ENCODE results near the gene MAPK9. TPM values are rescaled to one million over a fixed set of nuclear protein-coding genes. Genes with fewer than 3 reads are reported as not detected.

The MAPK9 gene
- total RNA-seq (2021; ENCODE audit: unreplicated experiment) (44.1 TPM), Bru-seq, nascent RNA (percentile 68 among the genes with signal in this experiment), BruChase-seq, experiment 1, labeled RNA remaining after a 2-hour chase (percentile 74 among the genes with signal in this experiment), BruChase-seq, experiment 2, labeled RNA remaining after a 6-hour chase (percentile 75 among the genes with signal in this experiment)
- polyA plus RNA-seq (2012; ENCODE audit: insufficient read length), result 23.5 TPM
- long read RNA-seq, full-length matches to known transcripts, result 61 of 109 reads
- long read RNA-seq, partial matches to known transcripts, result 9 of 109 reads
- long read RNA-seq, other reads (novel, unspliced or antisense), result 39 of 109 reads

DNA sequence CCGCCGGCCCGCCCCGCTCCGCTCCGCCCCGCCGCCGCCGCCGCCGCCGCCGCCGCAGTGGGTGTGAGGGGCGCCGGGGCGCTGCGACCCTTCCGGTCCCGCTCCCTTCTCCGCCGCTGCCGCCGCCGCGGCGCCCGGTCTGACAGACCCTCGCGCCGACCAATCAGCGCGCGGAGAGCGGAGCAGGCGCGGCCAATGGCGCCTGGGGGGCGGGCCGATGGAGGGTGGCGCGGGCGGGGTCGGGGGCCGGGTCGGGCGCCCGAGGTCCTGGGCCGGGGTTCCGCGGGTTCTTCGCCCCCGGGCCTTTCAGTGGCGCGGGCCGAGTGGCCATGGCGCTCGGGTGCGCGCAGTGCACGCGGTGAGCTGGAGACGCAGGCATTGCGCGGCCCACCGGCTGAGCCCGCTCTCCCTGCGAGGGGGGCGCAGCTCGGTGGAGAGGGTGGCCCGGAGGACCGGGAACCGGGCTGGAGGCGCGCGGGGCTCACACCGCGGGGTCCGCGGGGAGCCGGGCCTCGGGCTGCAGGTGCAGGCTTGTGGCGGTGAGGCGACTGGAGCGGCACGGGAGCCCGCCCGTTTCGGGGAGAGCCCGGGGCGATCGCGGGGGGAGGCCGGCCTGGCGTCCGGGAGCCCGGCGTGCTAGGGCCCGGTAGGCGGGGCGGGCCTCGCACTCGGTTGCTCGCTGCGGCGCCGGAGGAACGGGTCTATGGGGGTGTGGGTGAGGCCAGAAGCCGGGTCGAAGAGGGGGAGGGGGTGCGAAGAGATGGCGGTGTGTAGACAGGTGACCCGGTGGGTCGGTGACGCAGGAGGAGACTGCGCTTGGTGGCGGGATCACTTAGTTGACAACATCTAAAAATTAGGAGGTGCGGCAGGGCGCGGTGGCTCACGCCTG, at the start of gene MAPK9:
Gene MAPK9, minus strand, starts transcription at position 141 of the 889 bp plus-strand sequence. CDS start 11,522 bp downstream, outside the sequence.
- no TSS peak for BruUV-seq (replicated peaks)

GRCh38 chr5:180341595-180341994, 49.7 kb upstream of the MAPK9 start:
- intact Hi-C loops (cut with micrococcal nuclease; ENCODE audit: unreplicated experiment), result no loop called here
- Histone ChIP-seq H3K4me1 (ENCODE audit: control insufficient read depth, insufficient read depth, low read length) (no peaks in the 10 kb centered on the region; the same call in 1 of the 2 replicates), H3K27me3 (ENCODE audit: control insufficient read depth, insufficient read depth, low read length) (no peaks in the 10 kb centered on the region), H3K27ac (ENCODE audit: low read length) (no peak overlapping the region), H3K4me3 (ENCODE audit: low read depth in 2 of 2, low read length in 2 of 2) (no peak overlapping the region), H3K36me3 (ENCODE audit: control insufficient read depth, insufficient read depth, low read length) (no peaks in the 10 kb centered on the region), H3K9me3 (ENCODE audit: control insufficient read depth, insufficient read depth, low read depth, low read length) (no peaks in the 10 kb centered on the region)
- ChIA-PET CTCF (no interaction called here), POLR2A (no interaction called here)
- TF ChIP-seq SIN3A (IDR thresholded peaks at IDR 0.05; ENCODE audit: borderline replicate concordance, insufficient read depth, low read depth, low read length) (no peak), POLR2AphosphoS5 (IDR thresholded peaks at IDR 0.05; ENCODE audit: low read depth, low read length) (no peak), TCF7L2 (IDR thresholded peaks at IDR 0.05; ENCODE audit: low read depth, low read length) (no peak)
- TF ChIP-seq, protein P1, sequence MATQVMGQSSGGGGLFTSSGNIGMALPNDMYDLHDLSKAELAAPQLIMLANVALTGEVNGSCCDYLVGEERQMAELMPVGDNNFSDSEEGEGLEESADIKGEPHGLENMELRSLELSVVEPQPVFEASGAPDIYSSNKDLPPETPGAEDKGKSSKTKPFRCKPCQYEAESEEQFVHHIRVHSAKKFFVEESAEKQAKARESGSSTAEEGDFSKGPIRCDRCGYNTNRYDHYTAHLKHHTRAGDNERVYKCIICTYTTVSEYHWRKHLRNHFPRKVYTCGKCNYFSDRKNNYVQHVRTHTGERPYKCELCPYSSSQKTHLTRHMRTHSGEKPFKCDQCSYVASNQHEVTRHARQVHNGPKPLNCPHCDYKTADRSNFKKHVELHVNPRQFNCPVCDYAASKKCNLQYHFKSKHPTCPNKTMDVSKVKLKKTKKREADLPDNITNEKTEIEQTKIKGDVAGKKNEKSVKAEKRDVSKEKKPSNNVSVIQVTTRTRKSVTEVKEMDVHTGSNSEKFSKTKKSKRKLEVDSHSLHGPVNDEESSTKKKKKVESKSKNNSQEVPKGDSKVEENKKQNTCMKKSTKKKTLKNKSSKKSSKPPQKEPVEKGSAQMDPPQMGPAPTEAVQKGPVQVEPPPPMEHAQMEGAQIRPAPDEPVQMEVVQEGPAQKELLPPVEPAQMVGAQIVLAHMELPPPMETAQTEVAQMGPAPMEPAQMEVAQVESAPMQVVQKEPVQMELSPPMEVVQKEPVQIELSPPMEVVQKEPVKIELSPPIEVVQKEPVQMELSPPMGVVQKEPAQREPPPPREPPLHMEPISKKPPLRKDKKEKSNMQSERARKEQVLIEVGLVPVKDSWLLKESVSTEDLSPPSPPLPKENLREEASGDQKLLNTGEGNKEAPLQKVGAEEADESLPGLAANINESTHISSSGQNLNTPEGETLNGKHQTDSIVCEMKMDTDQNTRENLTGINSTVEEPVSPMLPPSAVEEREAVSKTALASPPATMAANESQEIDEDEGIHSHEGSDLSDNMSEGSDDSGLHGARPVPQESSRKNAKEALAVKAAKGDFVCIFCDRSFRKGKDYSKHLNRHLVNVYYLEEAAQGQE (IDR thresholded peaks at IDR 0.05; ENCODE audit: insufficient read depth in 1 of 2, low read depth in 2 of 2, low read length in 1 of 2), result no peak
- TF ChIP-seq, protein P2, sequence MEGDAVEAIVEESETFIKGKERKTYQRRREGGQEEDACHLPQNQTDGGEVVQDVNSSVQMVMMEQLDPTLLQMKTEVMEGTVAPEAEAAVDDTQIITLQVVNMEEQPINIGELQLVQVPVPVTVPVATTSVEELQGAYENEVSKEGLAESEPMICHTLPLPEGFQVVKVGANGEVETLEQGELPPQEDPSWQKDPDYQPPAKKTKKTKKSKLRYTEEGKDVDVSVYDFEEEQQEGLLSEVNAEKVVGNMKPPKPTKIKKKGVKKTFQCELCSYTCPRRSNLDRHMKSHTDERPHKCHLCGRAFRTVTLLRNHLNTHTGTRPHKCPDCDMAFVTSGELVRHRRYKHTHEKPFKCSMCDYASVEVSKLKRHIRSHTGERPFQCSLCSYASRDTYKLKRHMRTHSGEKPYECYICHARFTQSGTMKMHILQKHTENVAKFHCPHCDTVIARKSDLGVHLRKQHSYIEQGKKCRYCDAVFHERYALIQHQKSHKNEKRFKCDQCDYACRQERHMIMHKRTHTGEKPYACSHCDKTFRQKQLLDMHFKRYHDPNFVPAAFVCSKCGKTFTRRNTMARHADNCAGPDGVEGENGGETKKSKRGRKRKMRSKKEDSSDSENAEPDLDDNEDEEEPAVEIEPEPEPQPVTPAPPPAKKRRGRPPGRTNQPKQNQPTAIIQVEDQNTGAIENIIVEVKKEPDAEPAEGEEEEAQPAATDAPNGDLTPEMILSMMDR (IDR thresholded peaks at IDR 0.05), result no peak
- ATAC-seq, result no peak
- no peak for DNase-seq (ENCODE audit: low read depth, low spot score)
- no TSS peak for BruUV-seq (replicated peaks)
- in situ Hi-C loops (cut with HindIII; ENCODE audit: low pct_unique_long_range_greater_than_20kb, low sequenced_read_pairs), result no loop called here

More for the DNA sequence above, at the start of gene MAPK9:
- intact Hi-C loops (cut with micrococcal nuclease; ENCODE audit: unreplicated experiment), result loop anchor here (5.0 kb wide), 1 partner anchor 35 kb away; no protein-coding TSS in a partner anchor
- Histone ChIP-seq H3K9me3 (ENCODE audit: control insufficient read depth, insufficient read depth, low read depth, low read length) (no peaks in the 10 kb centered on the region), H3K27me3 (ENCODE audit: control insufficient read depth, insufficient read depth, low read length) (no peaks in the 10 kb centered on the region), H3K4me3 (ENCODE audit: low read depth in 2 of 2, low read length in 2 of 2) (peak within 1 kb of the TSS; percentile 69 to 84), H3K36me3 (ENCODE audit: control insufficient read depth, insufficient read depth, low read length) (no peaks in the 10 kb centered on the region; the same call in 1 of the 2 replicates), H3K27ac (ENCODE audit: low read length) (peak within 1 kb of the TSS; percentile 63; the same call in 1 of the 2 replicates), H3K4me1 (ENCODE audit: control insufficient read depth, insufficient read depth, low read length) (peaks cover 15% of the 10 kb centered on the region)
- ATAC-seq, result peak; percentile 94
- in situ Hi-C loops (cut with HindIII; ENCODE audit: low pct_unique_long_range_greater_than_20kb, low sequenced_read_pairs), result no loop called here
- CTCF ChIA-PET, result interaction anchor here (0.6 to 2.2 kb wide), 6 partner anchors 10 to 314 kb away, joined by 3 to 18 read pairs (median 9); no protein-coding TSS in a partner anchor
- no peak for DNase-seq (ENCODE audit: low read depth, low spot score)
- TF ChIP-seq TCF7L2 (IDR thresholded peaks at IDR 0.05; ENCODE audit: low read depth, low read length), result no peak
- TF ChIP-seq SIN3A (IDR thresholded peaks at IDR 0.05; ENCODE audit: borderline replicate concordance, insufficient read depth, low read depth, low read length), result 0 out of 2 replicates have a peak, but pooled peaks have one; percentile 54
- POLR2A ChIA-PET, result no interaction called here

Data from Panc1 (cell line).